HepG2 (cell line): ENCODE measurements around the gene APC2. TPM values are rescaled to one million over a fixed set of nuclear protein-coding genes. Genes with fewer than 3 reads are reported as not detected.

Experiments
- AFF4 ChIP-seq: sonication (generic); formaldehyde crosslinking; IDR thresholded peaks from 2 replicates; pipeline ENCODE4 v1.4.0; 2020; ENCODE audit warnings: missing genetic modification reagents
- ATF5 ChIP-seq: sonication (generic); formaldehyde crosslinking; IDR thresholded peaks from 2 replicates; pipeline ENCODE4 v1.4.0; 2020; ENCODE audit warnings: mild to moderate bottlenecking, low read depth, missing genetic modification reagents
- EP300 ChIP-seq, 3 experiments: sonication (generic) in 1 of 3; formaldehyde crosslinking in 1 of 3; IDR thresholded peaks; 2 replicates each; pipeline versions ENCODE4 v1.5.1 to v1.6.1; 2011 to 2020; ENCODE audit warnings: low read depth in 2 of 3, low read length in 2 of 3, borderline replicate concordance in 1 of 3, improper control_type of control experiment in 1 of 3, mild to moderate bottlenecking in 1 of 3, missing genetic modification reagents in 1 of 3, moderate library complexity in 1 of 3
- IKZF4 ChIP-seq: sonication (generic); formaldehyde crosslinking; IDR thresholded peaks from 2 replicates; pipeline ENCODE4 v1.5.1; 2020; ENCODE audit warnings: borderline replicate concordance, mild to moderate bottlenecking, low read depth, missing genetic modification reagents; ENCODE audit errors: not compliant biosample characterization
- JUNB ChIP-seq: sonication (generic); formaldehyde crosslinking; IDR thresholded peaks from 2 replicates; pipeline ENCODE4 v1.8.0; 2022; ENCODE audit warnings: missing genetic modification reagents, mild to moderate bottlenecking, borderline replicate concordance
- NR1H2 ChIP-seq: sonication (generic); formaldehyde crosslinking; IDR thresholded peaks from 2 replicates; pipeline ENCODE4 v1.8.1; 2022; ENCODE audit warnings: low read depth, missing genetic modification reagents, borderline replicate concordance
- RARG ChIP-seq: sonication (generic); formaldehyde crosslinking; IDR thresholded peaks from 2 replicates; pipeline ENCODE4 v1.4.0; 2020; ENCODE audit warnings: low read depth, mild to moderate bottlenecking, missing genetic modification reagents
- SIN3B ChIP-seq: fragments of 150-350 bp; IDR thresholded peaks from 2 replicates; pipeline ENCODE4 v1.6.1; 2014; ENCODE audit warnings: low read length
- SMAD1 ChIP-seq: sonication (generic); formaldehyde crosslinking; IDR thresholded peaks from 2 replicates; pipeline ENCODE4 v1.4.0; 2020; ENCODE audit warnings: missing genetic modification reagents, low read depth, mild to moderate bottlenecking, borderline replicate concordance
- TAF1 ChIP-seq: sonication (generic); formaldehyde crosslinking; IDR thresholded peaks from 2 replicates; pipeline ENCODE4 v1.4.0; 2020; ENCODE audit warnings: missing genetic modification reagents
- TARDBP ChIP-seq: sonication (generic); formaldehyde crosslinking; IDR thresholded peaks from 2 replicates; pipeline ENCODE4 v1.8.0; 2022; ENCODE audit warnings: mild to moderate bottlenecking, missing genetic modification reagents
- TOE1 ChIP-seq: sonication (generic); formaldehyde crosslinking; IDR thresholded peaks from 2 replicates; pipeline ENCODE4 v1.4.0; 2020; ENCODE audit warnings: mild to moderate bottlenecking, missing genetic modification reagents
- ZBTB26 ChIP-seq: IDR thresholded peaks from 2 replicates; pipeline ENCODE4 v1.6.1; 2016; ENCODE audit warnings: missing compliant biosample characterization, missing genetic modification reagents, borderline replicate concordance
- ZNF362 ChIP-seq: sonication (generic); formaldehyde crosslinking; IDR thresholded peaks from 2 replicates; pipeline ENCODE4 v1.4.0; 2020; ENCODE audit warnings: missing genetic modification reagents, mild to moderate bottlenecking, borderline replicate concordance
- ZNF44 ChIP-seq: sonication (generic); formaldehyde crosslinking; IDR thresholded peaks from 2 replicates; pipeline ENCODE4 v1.5.1; 2020; ENCODE audit warnings: mild to moderate bottlenecking, missing genetic modification reagents
- ZNF446 ChIP-seq: sonication (generic); formaldehyde crosslinking; IDR thresholded peaks from 2 replicates; pipeline ENCODE4 v1.5.0; 2020; ENCODE audit warnings: mild to moderate bottlenecking, missing genetic modification reagents
- ZNF570 ChIP-seq: sonication (generic); formaldehyde crosslinking; IDR thresholded peaks from 2 replicates; pipeline ENCODE4 v1.4.0; 2020; ENCODE audit warnings: mild to moderate bottlenecking, missing genetic modification reagents, borderline replicate concordance
- ZNF761 ChIP-seq: sonication (generic); formaldehyde crosslinking; conservative IDR thresholded peaks from 2 replicates; pipeline ENCODE4 v1.4.0; 2020; ENCODE audit warnings: mild to moderate bottlenecking, missing genetic modification reagents
- polyA plus RNA-seq, 8 experiments: library from polyadenylated mRNA; depleted of rRNA in 3 of 8; stranded (reverse) in 7 of 8; unstranded in 1 of 8; fragments of >200 nt; fragmentation: Illumina TruSeq in 4 of 8; extraction: Trizol in 4 of 8; gene quantifications; 2 replicates each; pipeline versions ENCODE4 v1.2.1 to v1.2.3, GENCODE V29; 2011 to 2016; ENCODE audit warnings: low read depth in 4 of 8, missing spikeins in 1 of 8, mixed read lengths in 1 of 8; ENCODE audit not compliant: insufficient read depth in 1 of 8
- total RNA-seq, 5 experiments: library from RNA; depleted of rRNA; stranded (reverse); fragments of >200 nt; fragmentation: Illumina TruSeq; extraction: Trizol; gene quantifications; 2 replicates each; pipeline ENCODE4 v1.2.3, GENCODE V29; 2016; ENCODE audit warnings: low read depth in 1 of 5
- TF ChIP-seq, protein P1 (sequence below): sonication (generic); formaldehyde crosslinking; IDR thresholded peaks from 2 replicates; pipeline ENCODE4 v1.5.0; 2020; ENCODE audit warnings: missing genetic modification reagents

Gene APC2
- total and polyA plus RNA-seq, 2 of the 13 experiments (the other 11 are each of a cell fraction or from before 2014, with no cell fraction given) = 0.08 to 0.22 TPM

- no peak for TF ChIP-seq ATF5 (CRISPR knock-in tag)
- no peak for TF ChIP-seq EP300 (IDR thresholded peaks at IDR 0.05; ENCODE audit: low read depth in 2 of 2, low read length in 2 of 2)
- no peak for TF ChIP-seq EP300 (CRISPR knock-in tag; IDR thresholded peaks at IDR 0.05; ENCODE audit: borderline replicate concordance)
- TF ChIP-seq, protein P1, sequence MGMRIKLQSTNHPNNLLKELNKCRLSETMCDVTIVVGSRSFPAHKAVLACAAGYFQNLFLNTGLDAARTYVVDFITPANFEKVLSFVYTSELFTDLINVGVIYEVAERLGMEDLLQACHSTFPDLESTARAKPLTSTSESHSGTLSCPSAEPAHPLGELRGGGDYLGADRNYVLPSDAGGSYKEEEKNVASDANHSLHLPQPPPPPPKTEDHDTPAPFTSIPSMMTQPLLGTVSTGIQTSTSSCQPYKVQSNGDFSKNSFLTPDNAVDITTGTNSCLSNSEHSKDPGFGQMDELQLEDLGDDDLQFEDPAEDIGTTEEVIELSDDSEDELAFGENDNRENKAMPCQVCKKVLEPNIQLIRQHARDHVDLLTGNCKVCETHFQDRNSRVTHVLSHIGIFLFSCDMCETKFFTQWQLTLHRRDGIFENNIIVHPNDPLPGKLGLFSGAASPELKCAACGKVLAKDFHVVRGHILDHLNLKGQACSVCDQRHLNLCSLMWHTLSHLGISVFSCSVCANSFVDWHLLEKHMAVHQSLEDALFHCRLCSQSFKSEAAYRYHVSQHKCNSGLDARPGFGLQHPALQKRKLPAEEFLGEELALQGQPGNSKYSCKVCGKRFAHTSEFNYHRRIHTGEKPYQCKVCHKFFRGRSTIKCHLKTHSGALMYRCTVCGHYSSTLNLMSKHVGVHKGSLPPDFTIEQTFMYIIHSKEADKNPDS (CRISPR knock-in tag) = no peak
- no peak for TF ChIP-seq ZNF44 (CRISPR knock-in tag)
- TF ChIP-seq NR1H2 (CRISPR knock-in tag) = peak; percentile 70
- no peak; the same call in 1 of the 2 replicates for TF ChIP-seq SMAD1 (CRISPR knock-in tag)
- no peak for TF ChIP-seq IKZF4 (CRISPR knock-in tag)
- TF ChIP-seq ZNF570 (CRISPR knock-in tag) = no peak
- no peak for TF ChIP-seq TARDBP (CRISPR knock-in tag)
- TF ChIP-seq ZNF362 (CRISPR knock-in tag) = no peak
- TF ChIP-seq ZNF446 = 0 out of 2 replicates have a peak, but pooled peaks have one; percentile 68
- peak; percentile 65; the same call in 1 of the 2 replicates for TF ChIP-seq ZBTB26 (CRISPR knock-in tag)
- no peak for TF ChIP-seq TAF1 (CRISPR knock-in tag)
- no peak for TF ChIP-seq AFF4
- no peak for TF ChIP-seq TOE1 (CRISPR knock-in tag)
- TF ChIP-seq JUNB (CRISPR knock-in tag) = no peak
- TF ChIP-seq RARG (CRISPR knock-in tag) = no peak
- TF ChIP-seq SIN3B = no peak
- TF ChIP-seq ZNF761 (CRISPR knock-in tag) = no peak
Observed at GRCh38 chr19:1446713-1447481, 3.0 kb upstream of the APC2 start (continued).
